Measurements from ENCODE around the gene ACTL6B. TPM values are rescaled to one million over a fixed set of nuclear protein-coding genes. Genes with fewer than 3 reads are reported as not detected.

Gene ACTL6B
- total RNA-seq, 6 experiments from 2014 or later, result not detected

- Mint-ChIP-seq H3K27me3 (ENCODE audit: insufficient read depth) (no peaks in the 10 kb centered on the region; the same call in 1 of the 2 replicates), H3K36me3 (ENCODE audit: low read depth) (peaks cover 4% of the 10 kb centered on the region; the same call in 1 of the 2 replicates), H3K9me3 (no peaks in the 10 kb centered on the region), H3K4me1 (ENCODE audit: low read depth) (peaks cover 25% of the 10 kb centered on the region), H3K27ac (peak overlapping the region; percentile 81), H3K4me3 (peak overlapping the region; percentile 95)
- no peak for DNase-seq
- TF ChIP-seq CTCF (IDR thresholded peaks at IDR 0.05), result no peak
Measured at GRCh38 chr7:100693312-100694097, 37.3 kb upstream of the ACTL6B start.

GRCh38 chr7:100692578-100692961, 36.3 kb upstream of the ACTL6B start:
- H3K4me3 Mint-ChIP-seq, result peak overlapping the region; percentile 95
- no peaks in the 10 kb centered on the region for H3K9me3 Mint-ChIP-seq
- no peaks in the 10 kb centered on the region; the same call in 1 of the 2 replicates for H3K27me3 Mint-ChIP-seq (ENCODE audit: insufficient read depth)
- H3K4me1 Mint-ChIP-seq (ENCODE audit: low read depth), result peaks cover 34% of the 10 kb centered on the region
- peak overlapping the region; percentile 81 for H3K27ac Mint-ChIP-seq
- no peak for DNase-seq
- no peak for TF ChIP-seq CTCF (IDR thresholded peaks at IDR 0.05)
- H3K36me3 Mint-ChIP-seq (ENCODE audit: low read depth), result peaks cover 4% of the 10 kb centered on the region; the same call in 1 of the 2 replicates

- Mint-ChIP-seq H3K36me3 (ENCODE audit: low read depth) (peaks cover 4% of the 10 kb centered on the region; the same call in 1 of the 2 replicates), H3K27me3 (ENCODE audit: insufficient read depth) (no peaks in the 10 kb centered on the region; the same call in 1 of the 2 replicates), H3K4me1 (ENCODE audit: low read depth) (peaks cover 34% of the 10 kb centered on the region), H3K4me3 (peak overlapping the region; percentile 95), H3K27ac (peak overlapping the region; percentile 81), H3K9me3 (no peaks in the 10 kb centered on the region)
- peak; percentile 95 for TF ChIP-seq CTCF (IDR thresholded peaks at IDR 0.05)
- DNase-seq, result peak; percentile 48
Measured at GRCh38 chr7:100691676-100692577, 35.7 kb upstream of the ACTL6B start.

- Mint-ChIP-seq H3K27me3 (ENCODE audit: insufficient read depth) (no peaks in the 10 kb centered on the region; the same call in 1 of the 2 replicates), H3K4me3 (no peak overlapping the region), H3K27ac (peak overlapping the region; percentile 54), H3K36me3 (ENCODE audit: low read depth) (peaks cover 10% of the 10 kb centered on the region; the same call in 1 of the 2 replicates), H3K4me1 (ENCODE audit: low read depth) (peaks cover 34% of the 10 kb centered on the region), H3K9me3 (no peaks in the 10 kb centered on the region)
- peak; percentile 26; the same call in 1 of the 2 replicates for TF ChIP-seq CTCF (IDR thresholded peaks at IDR 0.05)
- no peak for DNase-seq
Measured at GRCh38 chr7:100689230-100690135, 33.2 kb upstream of the ACTL6B start.

All from HFFc6 (cell line).